ENCODE data around the gene EXOSC10. TPM values are rescaled to one million over a fixed set of nuclear protein-coding genes. Genes with fewer than 3 reads are reported as not detected.

EXOSC10 gene
- total and polyA plus RNA-seq, 2 of the 13 experiments (the other 11 are each of a cell fraction or from before 2014, with no cell fraction given) = 48.4 to 67.6 TPM

GRCh38 chr1:11059968-11060830 lies 39.5 kb downstream of the EXOSC10 start, which contains the start of gene SRM (continued):
- TF ChIP-seq FOXO4 (CRISPR knock-in tag; conservative IDR thresholded peaks at IDR 0.05) = 0 out of 2 replicates have a peak, but pooled peaks have one; percentile 73
- no peak for TF ChIP-seq ISX (CRISPR knock-in tag; conservative IDR thresholded peaks at IDR 0.05)
- peak; percentile 40; the same call in 1 of the 2 replicates for TF ChIP-seq ZNF574 (CRISPR knock-in tag; IDR thresholded peaks at IDR 0.05)
- TF ChIP-seq ZNF512B (CRISPR knock-in tag; IDR thresholded peaks at IDR 0.05; ENCODE audit: borderline replicate concordance) = 0 out of 2 replicates have a peak, but pooled peaks have one; percentile 7
- TF ChIP-seq MXI1 (IDR thresholded peaks at IDR 0.05; ENCODE audit: borderline replicate concordance, low read depth, low read length) = peak; percentile 99
- TF ChIP-seq TFAP4 (IDR thresholded peaks at IDR 0.05; ENCODE audit: borderline replicate concordance, low read depth) = no peak; the same call in 1 of the 2 replicates
- peak; percentile 20; the same call in 1 of the 2 replicates for TF ChIP-seq BORCS8-MEF2B (CRISPR knock-in tag; IDR thresholded peaks at IDR 0.05)
- no peak for TF ChIP-seq ZNF891 (CRISPR knock-in tag; IDR thresholded peaks at IDR 0.05)
- TF ChIP-seq ZSCAN30 (CRISPR knock-in tag; IDR thresholded peaks at IDR 0.05) = no peak
- TF ChIP-seq SP4 (CRISPR knock-in tag; IDR thresholded peaks at IDR 0.05) = peak; percentile 70
- TF ChIP-seq ZNF619 (CRISPR knock-in tag; IDR thresholded peaks at IDR 0.05) = no peak
- no peak for TF ChIP-seq ZMYM3 (CRISPR knock-in tag; IDR thresholded peaks at IDR 0.05)
- no peak for TF ChIP-seq SMAD9 (CRISPR knock-in tag; IDR thresholded peaks at IDR 0.05)
- TF ChIP-seq KDM3A (CRISPR knock-in tag; IDR thresholded peaks at IDR 0.05; ENCODE audit: low read depth) = no peak
- TF ChIP-seq NR0B2 (CRISPR knock-in tag; IDR thresholded peaks at IDR 0.05) = peak; percentile 87; the same call in 1 of the 2 replicates
- no peak for TF ChIP-seq ZFYVE20 (CRISPR knock-in tag; IDR thresholded peaks at IDR 0.05; ENCODE audit: borderline replicate concordance, low read depth)
- no peak for TF ChIP-seq ZNF263 (CRISPR knock-in tag; IDR thresholded peaks at IDR 0.05)
- no peak for TF ChIP-seq ZNF598 (CRISPR knock-in tag; IDR thresholded peaks at IDR 0.05; ENCODE audit: borderline replicate concordance)

All from HepG2 (cell line).